GM10847 (cell line): ENCODE data around the gene TROAP.

Experiments used
- POLR2A ChIP-seq: IDR thresholded peaks from 2 replicates; pipeline ENCODE4 v1.6.1; 2011; ENCODE audit not compliant: insufficient read length; ENCODE audit errors: extremely low read depth

TROAP gene

DNA sequence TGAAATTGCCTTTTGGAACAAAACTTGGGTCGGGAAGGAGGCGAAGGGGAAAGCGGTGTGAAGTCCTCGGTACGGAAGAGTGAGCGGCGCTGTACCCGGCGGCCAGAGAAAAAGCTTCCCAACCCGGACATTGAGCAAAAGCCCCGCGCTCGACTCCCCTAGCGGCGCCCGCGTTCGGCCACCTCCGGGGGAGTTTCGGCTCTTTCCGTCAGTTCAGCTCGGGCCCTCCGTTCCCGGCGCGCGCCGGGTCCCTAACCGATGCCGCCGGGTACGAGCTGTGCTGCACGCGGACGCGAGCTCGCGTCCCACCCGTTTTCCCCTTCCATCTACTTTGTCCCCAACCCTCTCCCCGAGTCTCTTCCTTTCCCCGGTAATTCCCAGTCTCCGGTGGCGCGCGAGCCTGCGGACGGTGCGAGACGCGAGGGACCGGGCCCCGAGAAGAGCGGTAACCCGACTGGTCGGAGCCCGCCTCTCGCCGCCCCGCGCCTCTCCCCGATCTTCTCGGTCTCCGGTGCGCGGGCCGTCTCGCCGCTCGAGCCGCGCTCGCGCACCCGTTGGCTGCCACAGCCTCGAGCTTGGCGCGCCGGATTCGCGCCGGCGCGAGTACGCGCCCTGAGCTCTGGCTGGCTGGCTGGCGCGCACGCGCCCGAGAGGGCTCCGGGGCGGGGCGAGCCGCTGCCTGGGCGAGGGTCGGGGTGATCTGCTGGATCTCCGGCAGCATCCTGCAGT lies 43.8 kb downstream of the TROAP start:
- TF ChIP-seq POLR2A, result peak; percentile 76

DNA sequence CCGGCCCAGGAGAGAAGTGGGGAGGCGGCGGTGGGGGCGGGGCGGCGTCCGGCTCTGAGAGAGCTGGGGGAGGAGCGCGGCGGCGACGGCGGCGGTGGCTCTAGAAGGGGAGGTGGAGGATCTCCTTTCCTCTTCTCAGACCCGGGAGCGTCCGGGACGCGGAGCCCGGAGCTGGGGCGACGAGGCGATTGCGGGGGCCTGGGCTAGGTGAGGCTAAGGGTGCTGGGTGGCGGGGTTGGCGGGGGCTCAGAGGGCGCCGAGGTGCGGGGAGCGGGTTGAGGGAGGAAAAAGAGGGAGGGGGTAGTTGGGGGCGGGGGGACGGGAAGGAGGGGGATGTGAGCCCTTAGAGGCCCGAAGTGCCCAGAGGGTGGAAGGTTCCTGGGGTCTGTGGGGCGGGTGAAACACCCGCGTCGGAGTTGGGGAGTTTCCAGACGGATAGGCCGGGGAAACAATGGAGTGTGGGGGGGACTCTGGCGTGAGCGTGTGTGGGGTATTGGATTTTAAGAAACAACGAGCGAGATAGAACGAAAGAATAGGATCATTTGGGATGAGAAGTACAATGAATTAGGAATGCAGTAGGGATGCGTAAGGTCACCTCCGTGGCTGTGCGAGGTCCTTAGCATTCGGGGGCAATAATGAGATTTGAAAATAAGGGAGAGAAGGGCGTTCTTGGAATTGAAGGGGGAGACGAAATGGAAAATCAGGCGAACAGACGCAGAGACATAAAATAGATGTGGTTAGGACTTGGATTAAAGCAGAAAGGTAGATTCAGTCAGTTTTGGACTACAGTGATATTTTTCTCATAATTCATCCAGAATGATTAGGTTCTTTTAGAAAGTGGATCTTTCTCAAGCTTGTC lies 44.6 kb downstream of the TROAP start, which contains the start of gene SPATS2:
SPATS2 (plus strand) TSS at position 82 of the 859 bp plus-strand sequence. CDS start 93,551 bp downstream, outside the sequence.
- peak; percentile 46 for TF ChIP-seq POLR2A

DNA sequence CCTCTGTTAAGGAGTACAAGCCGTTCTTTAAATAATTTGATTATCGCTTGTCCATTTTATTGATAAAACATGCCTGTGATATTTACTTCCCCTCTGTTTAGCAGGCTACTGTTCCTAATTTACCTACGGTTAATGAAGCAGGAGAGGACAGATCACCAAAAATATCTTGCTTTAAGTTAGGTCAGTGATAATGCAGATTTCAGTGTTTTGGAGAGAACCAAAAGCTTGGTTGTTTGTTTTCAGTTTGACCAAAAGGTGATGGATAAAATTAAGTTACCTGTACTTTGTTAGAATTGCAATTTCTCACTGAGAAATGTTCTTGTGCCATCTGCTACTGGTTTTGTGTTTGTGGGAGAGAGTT lies 45.2 kb downstream of the TROAP start:
- TF ChIP-seq POLR2A, result no peak

DNA sequence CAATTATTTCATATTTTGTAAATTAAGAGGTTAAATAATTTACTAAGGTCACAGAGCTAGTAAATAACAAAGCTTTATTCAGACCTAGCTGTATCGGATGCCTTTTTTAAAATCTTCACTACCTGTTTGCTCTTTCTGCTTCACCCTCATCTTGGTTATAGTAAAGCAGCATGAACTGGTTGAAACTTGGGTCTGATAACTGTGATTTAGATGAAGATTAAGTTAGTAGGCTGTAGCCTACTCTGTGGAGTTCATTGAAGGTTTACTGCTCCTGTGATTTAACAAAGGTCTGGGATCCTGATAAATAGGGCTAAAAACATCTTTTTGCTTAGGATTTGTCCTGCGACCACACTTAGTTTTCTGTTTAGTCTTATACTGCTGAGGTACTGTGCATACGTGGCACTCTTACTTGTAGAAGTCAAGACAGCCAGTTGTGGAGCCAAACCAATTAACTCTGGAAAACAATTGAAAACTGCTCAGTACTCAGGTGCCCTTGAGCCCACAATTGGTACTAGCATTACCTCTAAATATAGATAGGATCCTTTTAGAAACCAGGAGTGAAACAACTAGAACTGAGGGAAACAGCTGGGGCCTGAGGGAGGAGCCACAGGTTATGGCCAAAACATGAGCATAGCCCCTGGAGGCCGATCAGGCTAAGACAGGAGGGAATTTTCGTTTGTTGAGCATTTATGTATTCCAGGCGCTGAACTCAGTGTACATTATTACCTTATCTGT lies 46.5 kb downstream of the TROAP start:
- no peak for TF ChIP-seq POLR2A

- TF ChIP-seq POLR2A, result no peak
These were observed 47.5 kb downstream of the TROAP start for GRCh38 chr12:49370539-49370938.

DNA sequence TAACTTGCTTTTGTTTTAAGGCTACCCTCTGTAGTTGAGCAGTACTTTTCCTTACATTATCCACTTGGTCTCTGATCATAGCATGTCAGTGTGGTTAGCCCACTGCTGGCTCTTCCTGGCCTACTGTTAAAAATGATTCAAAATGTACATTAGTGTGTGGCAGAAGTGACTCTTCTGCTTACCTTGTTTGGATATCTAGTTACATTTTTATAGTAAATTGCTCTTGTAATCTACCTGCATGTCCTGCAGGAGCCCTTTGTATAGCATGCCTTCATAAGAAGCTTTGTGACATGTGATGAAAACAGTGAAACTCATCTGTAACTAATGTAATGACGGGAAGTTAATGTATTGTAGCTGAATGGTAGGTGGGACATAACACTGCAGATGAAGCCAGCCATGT lies 52.4 kb downstream of the TROAP start:
- TF ChIP-seq POLR2A, result no peak

DNA sequence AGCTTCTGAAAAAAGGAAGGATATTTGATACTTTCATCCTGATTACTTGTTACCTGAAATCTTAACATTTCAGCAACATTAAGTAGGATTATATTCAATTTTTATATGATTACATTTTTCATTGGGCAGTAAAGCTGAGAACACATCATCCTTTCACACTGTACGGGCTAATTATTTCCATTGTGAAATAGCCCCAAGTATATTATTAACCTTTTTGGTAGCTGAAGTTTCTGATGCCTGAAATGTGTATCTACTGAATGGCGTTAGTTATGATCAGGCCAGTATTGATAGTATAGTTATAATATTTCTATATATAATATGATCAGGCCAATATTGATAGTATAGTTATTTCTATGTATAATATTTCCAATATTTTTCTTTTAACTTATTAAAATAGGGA lies 54.3 kb downstream of the TROAP start:
- no peak for TF ChIP-seq POLR2A
